ENCODE measurements around the gene MND1.

The MND1 gene

GRCh38 chr4:153347117-153347516 lies 2.6 kb downstream of the MND1 start:
- DNase-seq: no peak

GRCh38 chr4:153348006-153348405 lies 3.5 kb downstream of the MND1 start:
- no peak for DNase-seq

- DNase-seq: no peak
These were observed 4.8 kb downstream of the MND1 start for GRCh38 chr4:153349206-153349805.

GRCh38 chr4:153362184-153362583 lies 17.7 kb downstream of the MND1 start:
- no peak for DNase-seq

GRCh38 chr4:153364061-153364460 lies 19.6 kb downstream of the MND1 start:
- DNase-seq: no peak

- DNase-seq: no peak
These were observed 20.5 kb downstream of the MND1 start for GRCh38 chr4:153365003-153365402.

GRCh38 chr4:153366486-153366885 lies 22.0 kb downstream of the MND1 start:
- DNase-seq: no peak

GRCh38 chr4:153367092-153367491 lies 22.6 kb downstream of the MND1 start:
- DNase-seq: no peak

GRCh38 chr4:153369021-153369420 lies 24.5 kb downstream of the MND1 start:
- DNase-seq: no peak

GRCh38 chr4:153371701-153372234 lies 27.3 kb downstream of the MND1 start:
- no peak for DNase-seq

- no peak for DNase-seq
These were observed 28.6 kb downstream of the MND1 start for GRCh38 chr4:153372967-153373562.

- DNase-seq: no peak
These were observed 30.0 kb downstream of the MND1 start for GRCh38 chr4:153374442-153374841.

GRCh38 chr4:153375303-153375702 lies 30.8 kb downstream of the MND1 start:
- no peak for DNase-seq

GRCh38 chr4:153383131-153383530 lies 38.6 kb downstream of the MND1 start:
- no peak for DNase-seq

GRCh38 chr4:153384160-153384559 lies 39.7 kb downstream of the MND1 start:
- DNase-seq: no peak

GRCh38 chr4:153385784-153386183 lies 41.3 kb downstream of the MND1 start:
- DNase-seq: no peak

- no peak for DNase-seq
These were observed 43.5 kb downstream of the MND1 start for GRCh38 chr4:153387981-153388380.

- DNase-seq: no peak
These were observed 48.9 kb downstream of the MND1 start for GRCh38 chr4:153393397-153393796.

- DNase-seq: no peak
These were observed 50.5 kb downstream of the MND1 start for GRCh38 chr4:153394945-153395344.

- DNase-seq: no peak
These were observed 54.2 kb downstream of the MND1 start for GRCh38 chr4:153398713-153399112.

GRCh38 chr4:153399358-153399757 lies 54.9 kb downstream of the MND1 start:
- DNase-seq: no peak

GRCh38 chr4:153401501-153401900 lies 57.0 kb downstream of the MND1 start:
- no peak for DNase-seq

- no peak for DNase-seq
These were observed 57.9 kb downstream of the MND1 start for GRCh38 chr4:153402366-153402765.

- no peak for DNase-seq
These were observed 59.2 kb downstream of the MND1 start for GRCh38 chr4:153403726-153404125.

- no peak for DNase-seq
These were observed 63.4 kb downstream of the MND1 start for GRCh38 chr4:153407906-153408305.

All from activated CD8-positive, alpha-beta memory T cell treated with anti-CD3 and anti-CD28 coated beads, Interleukin-2, amount 50 U/mL, for 4 hours (primary cell).